Mucosa of descending colon (tissue), 3 donors: Measurements from ENCODE around the gene CFAP53. TPM values are rescaled to one million over a fixed set of nuclear protein-coding genes. Genes with fewer than 3 reads are reported as not detected.

Experiments used
- ATAC-seq: fragments of 200-7000 bp; cut with Tn5 transposase; one replicate; pipeline ENCODE4 v1.9.1; 2020; ENCODE audit warnings: mild to moderate bottlenecking, moderate library complexity
- DNase-seq, 3 donors: peaks; one replicate each; pipeline ENCODE4 v3.0.0-alpha.2; 2020
- H3K36me3 ChIP-seq: fragments of 200-600 bp; one replicate; pipeline ENCODE4 v1.8.0; 2021; ENCODE audit warnings: low read depth, mild to moderate bottlenecking
- H3K4me1 ChIP-seq: fragments of 200-600 bp; one replicate; pipeline ENCODE4 v1.8.0; 2021; ENCODE audit warnings: low read depth, mild to moderate bottlenecking
- H3K4me3 ChIP-seq: fragments of 200-600 bp; one replicate; pipeline ENCODE4 v1.8.0; 2021; ENCODE audit warnings: mild to moderate bottlenecking
- H3K9me3 ChIP-seq: fragments of 200-600 bp; one replicate; pipeline ENCODE4 v1.8.0; 2021; ENCODE audit warnings: mild to moderate bottlenecking
- CTCF ChIP-seq: fragments of 200-600 bp; IDR thresholded peaks from one replicate; pipeline ENCODE4 v1.8.0; 2022; ENCODE audit warnings: antibody characterized with exemption, mild to moderate bottlenecking
- intact Hi-C, 2 donors: fragments of 100-400 bp; cut with DNase I in 1 of 2; cut with micrococcal nuclease in 1 of 2; formaldehyde crosslinking; loops; one replicate each; pipeline versions ENCODE4 v1.11.0 to v1.11.1; 2022; cut with DNase I, micrococcal nuclease
- total RNA-seq, 3 donors: library from RNA; stranded (reverse); fragmentation: NEBNext Ultra II Directional in 2 of 3; extraction: Animal tissue kit (Norgen Biotek cat#: 25700) in 2 of 3; gene quantifications; one replicate each; pipeline versions ENCODE4 v1.2.1 to v1.2.4, GENCODE V29; 2021 to 2023
- donor health status: DM: no; HTN: no; CAD: no; lungs with moderate emphysema.
- donor health status: DM: no; HTN: no; CAD: no.
- donor health status: DM: no; HTN: yes; CAD: no.

Gene CFAP53
- total RNA-seq, 3 donors from 2014 or later, result 0.27 to 0.47 TPM; not detected in 1

GRCh38 chr18:50272568-50272967, 6.3 kb upstream of the CFAP53 start:
- intact Hi-C loops, result no loop called here
- Histone ChIP-seq H3K4me1 (no peaks in the 10 kb centered on the region), H3K9me3 (no peaks in the 10 kb centered on the region), H3K4me3 (no peak overlapping the region), H3K36me3 (peaks cover 21% of the 10 kb centered on the region)
- DNase-seq, result no peak
- no peak for TF ChIP-seq CTCF
- ATAC-seq, result no peak

GRCh38 chr18:50268022-50268747, 1.9 kb upstream of the CFAP53 start:
- DNase-seq, result peak; percentile 88 to 92 (median 88)
- H3K4me3 ChIP-seq, result no peak overlapping the region
- intact Hi-C loops, result loop anchor here in 1 of 2 donors (5.0 kb wide), 1 partner anchor 39 kb away; no protein-coding TSS in a partner anchor
- peak; percentile 84 for ATAC-seq
- H3K4me1 ChIP-seq, result no peaks in the 10 kb centered on the region
- peak; percentile 51 for TF ChIP-seq CTCF
- no peaks in the 10 kb centered on the region for H3K9me3 ChIP-seq
- peaks cover 9% of the 10 kb centered on the region for H3K36me3 ChIP-seq

- DNase-seq (no peak), ATAC-seq (no peak)
- Histone ChIP-seq H3K9me3 (no peaks in the 10 kb centered on the region), H3K4me1 (no peaks in the 10 kb centered on the region), H3K36me3 (no peaks in the 10 kb centered on the region), H3K4me3 (no peak overlapping the region)
- intact Hi-C loops, result no loop called here
- TF ChIP-seq CTCF, result no peak
These were observed 3.3 kb downstream of the CFAP53 start for GRCh38 chr18:50262977-50263376.

GRCh38 chr18:50250935-50251334, 15.4 kb downstream of the CFAP53 start:
- no peak for ATAC-seq

GRCh38 chr18:50249576-50249975, 16.7 kb downstream of the CFAP53 start:
- intact Hi-C loops, result no loop called here
- no peaks in the 10 kb centered on the region for H3K9me3 ChIP-seq
- H3K36me3 ChIP-seq, result no peaks in the 10 kb centered on the region
- DNase-seq, result no peak
- no peaks in the 10 kb centered on the region for H3K4me1 ChIP-seq
- H3K4me3 ChIP-seq, result no peak overlapping the region
- ATAC-seq, result no peak
- TF ChIP-seq CTCF, result no peak

More at GRCh38 chr18:50250935-50251334, 15.4 kb downstream of the CFAP53 start:
- no peak for DNase-seq
- Histone ChIP-seq H3K9me3 (no peaks in the 10 kb centered on the region), H3K36me3 (no peaks in the 10 kb centered on the region), H3K4me1 (no peaks in the 10 kb centered on the region), H3K4me3 (no peak overlapping the region)
- TF ChIP-seq CTCF, result no peak
- intact Hi-C loops, result no loop called here
